Ecto neural progenitor cell (in vitro differentiated cells): ENCODE results near the gene CDC123.

Experiments used
- DNase-seq: peaks from one replicate; pipeline ENCODE4 v3.0.0-alpha.2; 2018; ENCODE audit warnings: low spot score

Gene CDC123

GRCh38 chr10:12299222-12299965 lies 103.4 kb downstream of the CDC123 start:
- no peak for DNase-seq
